Measurements from ENCODE around the gene TMEM181.

Gene TMEM181

DNA sequence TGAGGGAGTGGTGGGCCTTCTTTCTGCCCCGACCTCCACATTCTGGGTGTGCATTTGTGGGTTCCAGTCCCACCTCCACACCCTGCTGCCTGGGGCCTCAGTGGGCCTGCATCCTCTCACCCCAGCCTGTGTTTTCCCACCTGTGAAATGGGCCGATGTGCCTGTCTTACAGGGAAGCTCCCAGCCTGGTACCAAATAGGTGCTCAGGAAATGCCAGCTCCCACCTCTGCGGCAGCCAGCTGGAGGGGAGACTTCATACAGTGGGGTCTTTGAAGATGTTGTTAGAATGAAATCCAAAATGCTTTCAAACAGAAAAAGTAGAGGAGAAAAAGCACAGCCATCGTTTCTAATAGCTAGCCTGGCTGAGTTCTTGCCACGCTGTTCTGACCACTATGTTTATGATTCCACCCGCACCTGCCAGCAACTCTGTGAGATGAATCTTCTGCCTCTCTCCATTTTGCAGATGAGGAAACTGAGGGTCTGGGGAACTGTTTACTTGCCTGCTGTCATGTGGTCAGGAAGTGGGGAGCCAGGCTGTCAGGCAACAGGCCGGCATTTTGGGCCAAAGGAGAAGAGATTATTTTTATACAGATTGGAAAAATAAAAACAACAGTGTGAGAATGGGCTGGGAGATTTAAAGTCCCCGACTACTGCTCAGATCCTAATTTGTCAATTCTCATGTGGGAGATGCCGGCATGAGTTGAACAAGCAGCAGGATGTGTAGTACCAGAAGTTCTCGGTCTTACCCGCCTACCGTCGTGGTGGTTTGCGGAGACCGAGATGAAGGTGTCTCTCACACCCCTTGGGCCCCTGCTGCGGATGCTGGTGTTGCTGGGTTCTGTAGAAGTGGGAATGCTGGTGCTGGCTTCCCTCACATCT lies 4.6 kb downstream of the TMEM181 start:
- DNase-seq: peak in 1 of 2 donors; percentile 31

- DNase-seq: no peak
Observed at GRCh38 chr6:158565122-158565429, 5.2 kb downstream of the TMEM181 start.

DNA sequence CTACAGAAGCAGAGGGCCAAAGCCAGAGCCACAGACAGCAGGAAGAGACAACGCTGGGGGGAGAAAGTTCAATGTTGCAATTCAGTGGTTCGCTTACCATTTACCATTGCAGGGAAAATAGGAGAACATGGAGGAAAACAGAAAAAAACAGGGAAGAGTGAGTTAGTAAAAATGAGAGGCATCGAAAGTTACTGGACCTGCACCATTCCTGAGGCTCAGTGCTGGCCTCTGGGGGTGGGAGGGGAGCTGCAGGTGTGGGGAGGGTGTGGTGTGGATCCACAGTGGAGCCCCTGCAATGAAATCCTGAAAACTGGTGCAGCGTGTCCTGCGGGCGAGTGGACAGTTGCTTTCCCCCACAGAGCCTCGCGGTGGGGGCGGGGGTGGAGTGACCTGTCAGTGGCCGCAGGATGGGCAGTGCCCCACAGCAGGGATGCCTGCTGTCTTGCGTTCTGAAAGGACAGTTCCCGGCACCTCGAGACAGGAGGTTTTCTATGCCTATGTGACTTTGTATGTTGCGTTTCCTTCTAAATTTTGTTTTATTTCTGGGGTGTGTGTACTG lies 5.7 kb downstream of the TMEM181 start:
- no peak for DNase-seq

GRCh38 chr6:158566207-158566818 lies 6.4 kb downstream of the TMEM181 start:
- no peak for DNase-seq

GRCh38 chr6:158567152-158567551 lies 7.3 kb downstream of the TMEM181 start:
- DNase-seq: no peak

- DNase-seq: no peak
Observed at GRCh38 chr6:158567871-158568401, 8.0 kb downstream of the TMEM181 start.

- DNase-seq: no peak
Observed at GRCh38 chr6:158568549-158568948, 8.7 kb downstream of the TMEM181 start.

DNA sequence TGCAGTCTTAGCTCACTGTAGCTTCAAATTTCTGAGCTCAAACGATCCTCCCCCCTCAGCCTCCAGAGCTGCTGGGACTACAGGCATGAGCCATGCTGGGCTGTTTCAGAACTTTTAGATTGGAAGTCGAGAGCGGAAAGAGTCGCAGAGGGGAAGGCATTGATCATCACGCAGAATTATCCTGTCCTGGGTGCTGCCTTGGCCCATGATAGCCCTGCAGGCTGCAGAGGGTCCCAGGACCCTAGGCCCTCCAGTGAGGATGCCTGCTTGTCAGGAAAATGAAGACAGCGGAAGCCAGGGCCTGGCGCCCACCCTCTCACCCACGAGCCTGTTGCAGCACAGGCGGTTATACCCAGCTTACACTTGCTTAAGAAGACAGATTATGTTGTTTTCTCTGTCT lies 9.1 kb downstream of the TMEM181 start:
- no peak for DNase-seq

GRCh38 chr6:158570681-158570962 lies 10.7 kb downstream of the TMEM181 start:
- DNase-seq: no peak

- no peak for DNase-seq
Observed at GRCh38 chr6:158571826-158572652, 12.1 kb downstream of the TMEM181 start.

GRCh38 chr6:158572653-158573541 lies 13.0 kb downstream of the TMEM181 start:
- no peak for DNase-seq

DNA sequence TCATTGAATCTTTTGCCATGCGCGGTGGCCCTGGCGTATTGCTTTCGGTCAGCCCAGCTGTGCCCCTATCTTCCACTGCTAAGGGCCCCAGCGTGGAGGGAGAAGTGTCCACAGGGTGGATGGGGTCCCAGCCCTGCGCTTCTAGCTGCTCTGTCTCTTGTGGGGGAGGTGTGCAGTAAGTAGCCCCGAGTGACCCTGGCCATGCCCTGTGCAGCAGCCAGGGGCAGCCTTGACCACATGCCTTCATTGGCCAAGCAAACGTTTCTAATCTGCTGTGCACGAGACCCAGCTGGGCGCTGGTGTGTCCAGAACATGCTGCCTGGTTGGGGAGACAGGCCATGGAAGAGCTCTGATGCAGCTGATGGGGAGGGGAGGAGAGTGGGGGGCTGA lies 13.6 kb downstream of the TMEM181 start:
- DNase-seq: no peak

- DNase-seq: no peak
Observed at GRCh38 chr6:158574800-158575199, 14.9 kb downstream of the TMEM181 start.

GRCh38 chr6:158575550-158575949 lies 15.7 kb downstream of the TMEM181 start:
- DNase-seq: no peak

- DNase-seq: no peak
Observed at GRCh38 chr6:158584236-158584651, 24.4 kb downstream of the TMEM181 start.

GRCh38 chr6:158586652-158587051 lies 26.8 kb downstream of the TMEM181 start:
- no peak for DNase-seq

DNA sequence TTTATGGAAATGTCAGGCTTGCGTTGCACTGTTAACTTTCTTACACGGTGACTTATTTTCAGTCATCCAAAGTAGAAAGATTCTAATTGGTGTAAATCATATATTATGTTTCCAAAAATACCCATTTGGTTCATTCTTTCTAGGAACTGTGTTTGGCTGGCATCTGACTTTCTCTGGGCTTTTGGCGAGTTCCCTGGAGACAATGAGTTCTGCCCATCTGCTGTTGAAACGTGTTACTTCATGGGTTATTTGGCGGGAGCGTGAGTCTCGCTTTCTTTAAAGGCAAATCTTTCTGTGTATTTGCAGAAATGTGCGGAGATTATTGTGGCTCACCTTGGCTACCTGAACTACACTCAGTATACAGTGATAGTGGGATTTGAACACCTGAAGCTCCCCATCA lies 29.5 kb downstream of the TMEM181 start:
- no peak for DNase-seq

DNA sequence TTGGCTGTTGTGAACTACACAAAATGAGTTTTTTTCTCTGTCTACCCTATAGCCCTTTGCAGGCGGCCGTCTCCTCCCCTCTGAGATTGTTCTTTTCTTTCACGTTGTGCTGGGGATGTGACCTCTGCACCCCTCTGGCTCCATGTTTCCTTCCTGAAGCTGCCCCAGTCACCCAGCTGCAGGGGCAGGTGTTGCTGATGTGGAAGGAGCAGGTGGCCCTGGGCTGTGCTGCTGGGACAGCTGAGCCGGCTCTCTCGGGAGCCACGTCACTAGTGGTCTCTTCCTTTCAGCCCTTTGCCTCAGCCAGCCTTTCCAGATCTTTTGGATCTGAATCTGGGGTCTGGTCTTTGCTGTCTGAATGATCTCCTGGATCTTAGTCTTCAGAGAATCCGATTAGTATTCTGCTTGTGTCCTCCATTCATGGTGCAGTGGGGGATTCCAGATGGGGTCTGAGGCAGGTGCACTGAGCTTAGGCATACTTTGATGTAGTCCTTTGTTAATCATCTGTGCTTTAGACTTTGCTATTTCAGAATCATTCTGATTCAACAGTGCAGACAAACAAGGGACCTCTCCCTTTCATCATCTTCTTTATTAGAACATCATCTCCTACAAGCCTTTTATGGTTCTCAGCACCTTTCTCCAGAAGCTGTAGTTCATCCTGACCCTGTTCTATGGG lies 31.4 kb downstream of the TMEM181 start:
- DNase-seq: no peak

- DNase-seq: no peak
Observed at GRCh38 chr6:158591810-158592209, 31.9 kb downstream of the TMEM181 start.

- no peak for DNase-seq
Observed at GRCh38 chr6:158593670-158594069, 33.8 kb downstream of the TMEM181 start.

DNA sequence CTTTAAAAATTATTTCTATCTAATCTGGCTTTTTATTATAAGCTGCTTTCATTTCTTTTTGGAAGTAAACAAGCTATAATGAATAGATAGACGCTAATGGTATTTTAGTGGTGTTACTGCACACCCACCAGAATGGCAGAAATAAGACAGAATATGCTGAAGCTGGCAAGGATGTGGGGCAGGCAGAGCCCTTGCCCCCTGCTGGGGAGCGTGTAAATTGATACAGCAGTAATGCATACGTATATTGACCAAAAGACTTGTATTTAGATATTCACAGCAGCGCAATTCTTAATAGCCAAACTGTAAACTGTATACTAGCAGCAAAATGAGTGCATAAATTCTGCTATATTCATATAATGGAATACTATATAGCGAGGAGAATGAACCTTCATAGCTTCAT lies 35.3 kb downstream of the TMEM181 start:
- no peak for DNase-seq

GRCh38 chr6:158596861-158597260 lies 37.0 kb downstream of the TMEM181 start:
- DNase-seq: no peak
